ENCODE results near the gene ATE1. TPM values are rescaled to one million over a fixed set of nuclear protein-coding genes. Genes with fewer than 3 reads are reported as not detected.
A peak's percentile ranks its signal among the peaks of the same experiment; 100 is the strongest.

ATE1 gene
- total and polyA plus RNA-seq, 2 experiments from 2014 or later: 16.9 to 48.9 TPM

DNA sequence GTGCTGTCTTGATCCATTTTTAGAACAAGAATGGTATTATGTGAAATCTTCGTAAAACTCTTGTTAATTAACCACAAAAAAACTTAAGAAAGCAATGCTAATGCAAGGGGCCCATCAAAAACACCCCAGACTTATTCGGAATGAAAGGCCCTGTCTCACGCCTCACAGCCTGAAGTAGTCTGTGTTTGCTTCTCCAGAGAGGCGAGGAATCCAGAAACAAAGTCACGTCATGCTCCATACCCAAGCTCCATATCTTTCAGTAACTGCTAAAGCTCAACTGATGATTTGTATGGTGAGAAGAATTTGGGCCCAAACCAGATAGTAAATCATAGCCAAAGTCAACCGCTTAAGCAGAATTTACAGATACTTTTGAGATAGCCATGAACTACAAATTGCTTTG is 155.4 kb downstream of the ATE1 start:
- no peaks in the 10 kb centered on the region for H3K36me3 ChIP-seq (replicated peaks; ENCODE audit: insufficient read depth, low read depth)
- no peaks in the 10 kb centered on the region for H4K20me1 ChIP-seq (ENCODE audit: insufficient read depth, poor library complexity, severe bottlenecking)
- WGBS (ENCODE audit: low lambda C conversion rate, missing lambda C conversion rate): 52% methylated on average over 6 of the region's 6 CpGs
- no peaks in the 10 kb centered on the region for H3K9me3 ChIP-seq (ENCODE audit: low read depth)
- no peaks in the 10 kb centered on the region for H3K27me3 ChIP-seq
- H3K4me1 ChIP-seq (ENCODE audit: insufficient read depth): peaks cover 38% of the 10 kb centered on the region
- no peaks in the 10 kb centered on the region for H3K9me2 ChIP-seq (replicated peaks; ENCODE audit: insufficient read depth)
- peak overlapping the region; percentile 82 for H3K27ac ChIP-seq
- TF ChIP-seq EZH2phosphoT487 (IDR thresholded peaks at IDR 0.05; ENCODE audit: low read depth, severe bottlenecking, unreplicated experiment) (no peak), EZH2 (IDR thresholded peaks at IDR 0.05; ENCODE audit: borderline replicate concordance) (no peak)
- TF ChIP-seq, protein P1, sequence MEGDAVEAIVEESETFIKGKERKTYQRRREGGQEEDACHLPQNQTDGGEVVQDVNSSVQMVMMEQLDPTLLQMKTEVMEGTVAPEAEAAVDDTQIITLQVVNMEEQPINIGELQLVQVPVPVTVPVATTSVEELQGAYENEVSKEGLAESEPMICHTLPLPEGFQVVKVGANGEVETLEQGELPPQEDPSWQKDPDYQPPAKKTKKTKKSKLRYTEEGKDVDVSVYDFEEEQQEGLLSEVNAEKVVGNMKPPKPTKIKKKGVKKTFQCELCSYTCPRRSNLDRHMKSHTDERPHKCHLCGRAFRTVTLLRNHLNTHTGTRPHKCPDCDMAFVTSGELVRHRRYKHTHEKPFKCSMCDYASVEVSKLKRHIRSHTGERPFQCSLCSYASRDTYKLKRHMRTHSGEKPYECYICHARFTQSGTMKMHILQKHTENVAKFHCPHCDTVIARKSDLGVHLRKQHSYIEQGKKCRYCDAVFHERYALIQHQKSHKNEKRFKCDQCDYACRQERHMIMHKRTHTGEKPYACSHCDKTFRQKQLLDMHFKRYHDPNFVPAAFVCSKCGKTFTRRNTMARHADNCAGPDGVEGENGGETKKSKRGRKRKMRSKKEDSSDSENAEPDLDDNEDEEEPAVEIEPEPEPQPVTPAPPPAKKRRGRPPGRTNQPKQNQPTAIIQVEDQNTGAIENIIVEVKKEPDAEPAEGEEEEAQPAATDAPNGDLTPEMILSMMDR (IDR thresholded peaks at IDR 0.05; ENCODE audit: poor library complexity): no peak
- no peak for DNase-seq (ENCODE audit: low spot score)
- peak overlapping the region; percentile 52 for H3K4me2 ChIP-seq
- no peak overlapping the region for H3K4me3 ChIP-seq
- H3K79me2 ChIP-seq: peaks cover 6% of the 10 kb centered on the region
- no peak overlapping the region for H2AFZ ChIP-seq

DNA sequence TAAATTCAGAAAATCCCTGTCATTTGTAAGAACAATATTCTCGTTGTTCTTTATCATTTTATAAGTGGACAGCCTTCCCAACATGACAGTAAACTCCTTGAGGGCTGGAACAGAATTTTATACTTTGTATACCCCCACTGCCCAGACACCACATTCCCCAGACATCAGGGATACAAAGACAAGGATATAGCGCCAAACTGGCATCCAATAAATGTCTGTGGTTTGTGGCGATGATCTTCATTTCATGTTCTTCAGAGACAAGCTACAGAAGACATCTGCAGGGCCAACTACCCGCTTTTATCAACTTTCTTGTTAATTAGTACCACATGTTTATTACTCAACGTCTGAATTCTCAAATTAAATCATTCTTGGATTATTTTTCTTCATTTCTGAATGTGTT is 155.9 kb downstream of the ATE1 start:
- no peak overlapping the region for H2AFZ ChIP-seq
- peak overlapping the region; percentile 82 for H3K27ac ChIP-seq
- H4K20me1 ChIP-seq (ENCODE audit: insufficient read depth, poor library complexity, severe bottlenecking): no peaks in the 10 kb centered on the region
- H3K27me3 ChIP-seq: no peaks in the 10 kb centered on the region
- no peaks in the 10 kb centered on the region for H3K36me3 ChIP-seq (replicated peaks; ENCODE audit: insufficient read depth, low read depth)
- H3K79me2 ChIP-seq: peaks cover 7% of the 10 kb centered on the region
- peak; percentile 12 for DNase-seq (ENCODE audit: low spot score)
- H3K4me2 ChIP-seq: peak overlapping the region; percentile 52
- H3K9me2 ChIP-seq (replicated peaks; ENCODE audit: insufficient read depth): no peaks in the 10 kb centered on the region
- no peaks in the 10 kb centered on the region for H3K9me3 ChIP-seq (ENCODE audit: low read depth)
- TF ChIP-seq, protein P1 (IDR thresholded peaks at IDR 0.05; ENCODE audit: poor library complexity): no peak
- TF ChIP-seq EZH2phosphoT487 (IDR thresholded peaks at IDR 0.05; ENCODE audit: low read depth, severe bottlenecking, unreplicated experiment): no peak
- no peak for TF ChIP-seq EZH2 (IDR thresholded peaks at IDR 0.05; ENCODE audit: borderline replicate concordance)
- 32% methylated on average over 5 of the region's 5 CpGs for WGBS (ENCODE audit: low lambda C conversion rate, missing lambda C conversion rate)
- no peak overlapping the region for H3K4me3 ChIP-seq
- peaks cover 38% of the 10 kb centered on the region for H3K4me1 ChIP-seq (ENCODE audit: insufficient read depth)

DNA sequence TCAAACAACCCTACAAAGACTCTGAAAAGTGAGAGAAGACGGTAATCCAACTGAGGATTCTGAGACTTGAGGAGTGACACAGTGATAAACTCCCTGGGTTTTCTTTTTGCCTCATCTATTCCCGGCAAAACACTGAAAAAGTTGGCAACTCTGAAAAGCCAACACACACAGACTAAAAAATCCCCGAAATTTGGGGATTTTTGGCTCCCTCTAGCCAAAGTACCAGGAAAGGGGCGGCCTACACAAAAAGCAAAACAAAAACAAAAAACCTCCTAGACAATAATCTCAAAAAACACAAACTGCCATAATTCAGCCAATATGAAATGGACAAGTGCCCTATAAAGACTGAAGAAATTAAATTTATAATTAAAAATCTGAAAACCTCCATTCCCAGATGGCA is 161.4 kb downstream of the ATE1 start:
- H4K20me1 ChIP-seq (ENCODE audit: insufficient read depth, poor library complexity, severe bottlenecking): no peaks in the 10 kb centered on the region
- DNase-seq (ENCODE audit: low spot score): no peak
- H3K4me2 ChIP-seq: no peak overlapping the region

More for the DNA sequence above, 161.4 kb downstream of the ATE1 start:
- H3K36me3 ChIP-seq (replicated peaks; ENCODE audit: insufficient read depth, low read depth): no peaks in the 10 kb centered on the region
- H3K9me3 ChIP-seq (ENCODE audit: low read depth): no peaks in the 10 kb centered on the region
- H3K27me3 ChIP-seq: no peaks in the 10 kb centered on the region
- H3K79me2 ChIP-seq: peaks cover 9% of the 10 kb centered on the region
- no peak overlapping the region for H3K4me3 ChIP-seq
- H3K9me2 ChIP-seq (replicated peaks; ENCODE audit: insufficient read depth): no peaks in the 10 kb centered on the region
- TF ChIP-seq EZH2 (IDR thresholded peaks at IDR 0.05; ENCODE audit: borderline replicate concordance): no peak
- TF ChIP-seq, protein P1 (IDR thresholded peaks at IDR 0.05; ENCODE audit: poor library complexity): no peak
- no peak for TF ChIP-seq EZH2phosphoT487 (IDR thresholded peaks at IDR 0.05; ENCODE audit: low read depth, severe bottlenecking, unreplicated experiment)
- H2AFZ ChIP-seq: no peak overlapping the region
- WGBS (ENCODE audit: low lambda C conversion rate, missing lambda C conversion rate): 73% methylated on average over 4 of the region's 4 CpGs
- H3K27ac ChIP-seq: no peak overlapping the region
- H3K4me1 ChIP-seq (ENCODE audit: insufficient read depth): peaks cover 2% of the 10 kb centered on the region

All from hepatocyte (in vitro differentiated cells).